Type B pancreatic cell (in vitro differentiated cells): ENCODE measurements around the gene NOTCH4. TPM values are rescaled to one million over a fixed set of nuclear protein-coding genes. Genes with fewer than 3 reads are reported as not detected.
"Not testable (repeated sequence)": the region's sequence is repeated elsewhere in the genome, so short reads cannot be mapped to it uniquely, and the experiment has no call there.

Source experiments
- DNase-seq: peaks from one replicate; pipeline ENCODE4 v3.0.0; 2021; ENCODE audit warnings: mixed read lengths; ENCODE audit not compliant: unreplicated experiment; ENCODE audit errors: extremely low spot score
- H3K27ac Mint-ChIP-seq: 2 replicates; pipeline ENCODE4 v1.8.0; 2021; ENCODE audit warnings: mild to moderate bottlenecking, mixed read lengths
- H3K27me3 Mint-ChIP-seq: 2 replicates; pipeline ENCODE4 v1.8.0; 2021; ENCODE audit warnings: mixed read lengths
- H3K36me3 Mint-ChIP-seq: 2 replicates; pipeline ENCODE4 v1.8.0; 2021; ENCODE audit warnings: mixed read lengths
- H3K4me1 Mint-ChIP-seq: one replicate; pipeline ENCODE4 v1.8.0; 2021; ENCODE audit warnings: mixed read lengths; ENCODE audit not compliant: unreplicated experiment
- H3K4me3 Mint-ChIP-seq: 2 replicates; pipeline ENCODE4 v1.8.0; 2021; ENCODE audit warnings: mild to moderate bottlenecking, mixed read lengths
- H3K9me3 Mint-ChIP-seq: 2 replicates; pipeline ENCODE4 v1.8.0; 2021; ENCODE audit warnings: mixed read lengths
- CTCF ChIP-seq: fragments of 200-600 bp; sonication (generic); conservative IDR thresholded peaks from 2 replicates; pipeline ENCODE4 v1.5.0; 2021; ENCODE audit warnings: antibody characterized with exemption, mild to moderate bottlenecking
- total RNA-seq: library from RNA; stranded (reverse); gene quantifications from 2 replicates; pipeline ENCODE4 v1.2.1, GENCODE V29; 2021; ENCODE audit warnings: low replicate concordance

Gene NOTCH4
- total RNA-seq, 1 donor from 2014 or later, result 1.9 TPM

GRCh38 chr6:32244270-32244669 is 20.4 kb upstream of the NOTCH4 start:
- no peak for TF ChIP-seq CTCF
- Mint-ChIP-seq H3K4me1 (peaks cover 8% of the 10 kb centered on the region), H3K36me3 (no peaks in the 10 kb centered on the region), H3K27ac (no peak overlapping the region), H3K4me3 (no peak overlapping the region), H3K27me3 (peaks cover 14% of the 10 kb centered on the region), H3K9me3 (no peaks in the 10 kb centered on the region)
- no peak for DNase-seq

GRCh38 chr6:32242318-32242813 is 18.5 kb upstream of the NOTCH4 start:
- not testable (repeated sequence) for H3K9me3 Mint-ChIP-seq, H3K36me3 Mint-ChIP-seq, H3K4me3 Mint-ChIP-seq, DNase-seq, H3K27ac Mint-ChIP-seq, H3K4me1 Mint-ChIP-seq
- H3K27me3 Mint-ChIP-seq, result peaks cover 14% of the 10 kb centered on the region

GRCh38 chr6:32240686-32241085 is 16.8 kb upstream of the NOTCH4 start:
- peaks cover 8% of the 10 kb centered on the region for H3K4me1 Mint-ChIP-seq
- H3K27me3 Mint-ChIP-seq, result peaks cover 14% of the 10 kb centered on the region
- DNase-seq, result no peak
- H3K27ac Mint-ChIP-seq, result no peak overlapping the region
- H3K9me3 Mint-ChIP-seq, result no peaks in the 10 kb centered on the region
- no peak overlapping the region for H3K4me3 Mint-ChIP-seq
- H3K36me3 Mint-ChIP-seq, result no peaks in the 10 kb centered on the region
- no peak for TF ChIP-seq CTCF

- no peak overlapping the region for H3K4me3 Mint-ChIP-seq
- DNase-seq, result no peak
- peaks cover 13% of the 10 kb centered on the region for H3K27me3 Mint-ChIP-seq
- H3K4me1 Mint-ChIP-seq, result no peaks in the 10 kb centered on the region
- TF ChIP-seq CTCF, result no peak
- no peaks in the 10 kb centered on the region for H3K36me3 Mint-ChIP-seq
- no peak overlapping the region for H3K27ac Mint-ChIP-seq
- H3K9me3 Mint-ChIP-seq, result no peaks in the 10 kb centered on the region
Measured at GRCh38 chr6:32239462-32239861, 15.6 kb upstream of the NOTCH4 start.

- no peaks in the 10 kb centered on the region for H3K4me1 Mint-ChIP-seq
- TF ChIP-seq CTCF, result no peak
- peaks cover 3% of the 10 kb centered on the region for H3K27me3 Mint-ChIP-seq
- no peaks in the 10 kb centered on the region for H3K36me3 Mint-ChIP-seq
- no peak overlapping the region for H3K27ac Mint-ChIP-seq
- no peak for DNase-seq
- H3K9me3 Mint-ChIP-seq, result no peaks in the 10 kb centered on the region
- H3K4me3 Mint-ChIP-seq, result no peak overlapping the region
Measured at GRCh38 chr6:32234934-32235333, 11.1 kb upstream of the NOTCH4 start.

- Mint-ChIP-seq H3K4me3 (no peak overlapping the region), H3K9me3 (peaks cover 4% of the 10 kb centered on the region), H3K4me1 (no peaks in the 10 kb centered on the region), H3K36me3 (no peaks in the 10 kb centered on the region), H3K27me3 (peaks cover 7% of the 10 kb centered on the region), H3K27ac (no peak overlapping the region)
- no peak for TF ChIP-seq CTCF
- no peak for DNase-seq
Measured at GRCh38 chr6:32226434-32226833, 2.6 kb upstream of the NOTCH4 start.
